PC-9 (cell line): Measurements from ENCODE around the gene MYOM1. TPM values are rescaled to one million over a fixed set of nuclear protein-coding genes. Genes with fewer than 3 reads are reported as not detected.
A peak's percentile ranks its signal among the peaks of the same experiment; 100 is the strongest.

Experiments used
- BruUV-seq: library from RNA; stranded (reverse); fragments of 400-500 nt; replicated peaks from 2 replicates; lab custom pipeline; 2021; lab: Mats Ljungman, UMichigan
- CTCF ChIA-PET: fragments of 300-600 bp; sonication (Branson Sonifier 250); formaldehyde crosslinking; loops from one replicate; lab custom pipeline; 2022; ENCODE audit warnings: antibody characterized with exemption; lab: Charles Lee
- POLR2A ChIA-PET: fragments of 300-600 bp; sonication (Branson Sonifier 250); formaldehyde crosslinking; loops from one replicate; lab custom pipeline; 2022; ENCODE audit warnings: antibody characterized with exemption; ENCODE audit not compliant: unreplicated experiment; lab: Charles Lee
- DNase-seq, 2 experiments: peaks; one replicate each; pipeline versions ENCODE4 v3.0.0 to v3.0.0-alpha.2; 2015 to 2022; ENCODE audit warnings: mixed read lengths in 1 of 2
- H2AFZ ChIP-seq: fragments of 200-600 bp; sonication (generic); 2 replicates; pipeline ENCODE4 v1.8.1; 2017; ENCODE audit warnings: antibody characterized with exemption
- H3F3A ChIP-seq: fragments of 200-600 bp; sonication (generic); 2 replicates; pipeline ENCODE4 v1.8.1; 2017; ENCODE audit warnings: antibody characterized with exemption, mild to moderate bottlenecking, low read depth; ENCODE audit not compliant: insufficient read depth
- H3K27ac ChIP-seq: fragments of 200-600 bp; sonication (generic); 2 replicates; pipeline ENCODE4 v1.6.1; 2016; ENCODE audit warnings: mixed run types
- H3K27me3 ChIP-seq: fragments of 200-600 bp; sonication (generic); 2 replicates; pipeline ENCODE4 v1.6.1; 2016; ENCODE audit warnings: low read depth, mixed run types; ENCODE audit not compliant: insufficient read depth
- H3K36me3 ChIP-seq: fragments of 200-600 bp; sonication (generic); 2 replicates; pipeline ENCODE4 v1.6.1; 2016; ENCODE audit warnings: low read depth, mixed run types
- H3K4me1 ChIP-seq: fragments of 200-600 bp; sonication (generic); replicated peaks from 2 replicates; pipeline ENCODE4 v1.6.1; 2016; ENCODE audit warnings: mixed run types; ENCODE audit not compliant: insufficient read depth
- H3K4me2 ChIP-seq: fragments of 200-600 bp; sonication (generic); 2 replicates; pipeline ENCODE4 v1.6.1; 2017; ENCODE audit warnings: mixed run types
- H3K4me3 ChIP-seq: fragments of 200-600 bp; sonication (generic); 2 replicates; pipeline ENCODE4 v1.6.1; 2016; ENCODE audit warnings: mixed run types
- H3K79me2 ChIP-seq: fragments of 200-600 bp; sonication (generic); 2 replicates; pipeline ENCODE4 v1.6.1; 2017; ENCODE audit warnings: low read depth, mixed run types
- H3K9me2 ChIP-seq: fragments of 200-600 bp; sonication (generic); 2 replicates; pipeline ENCODE4 v1.8.1; 2017; ENCODE audit warnings: mild to moderate bottlenecking; ENCODE audit not compliant: insufficient read depth
- H3K9me3 ChIP-seq: fragments of 200-600 bp; sonication (generic); 2 replicates; pipeline ENCODE4 v1.8.1; 2016; ENCODE audit warnings: low read depth; ENCODE audit not compliant: insufficient read depth
- H4K20me1 ChIP-seq: fragments of 200-600 bp; sonication (generic); 2 replicates; pipeline ENCODE4 v1.8.1; 2017; ENCODE audit not compliant: insufficient read depth
- CTCF ChIP-seq: fragments of 200-600 bp; sonication (generic); conservative IDR thresholded peaks from 2 replicates; pipeline ENCODE4 v1.6.1; 2017; ENCODE audit warnings: mixed run types, antibody characterized with exemption, mild to moderate bottlenecking, moderate library complexity
- EZH2 ChIP-seq: fragments of 200-600 bp; sonication (generic); IDR thresholded peaks from 2 replicates; pipeline ENCODE4 v1.8.0; 2017; ENCODE audit warnings: antibody characterized with exemption, low read depth
- intact Hi-C: fragments of 100-400 bp; cut with micrococcal nuclease; formaldehyde crosslinking; loops from one replicate; pipeline ENCODE4 v1.10.0; 2022; ENCODE audit not compliant: unreplicated experiment
- total RNA-seq: library from RNA; stranded (reverse); gene quantifications from 2 replicates; pipeline ENCODE4 v1.2.3, GENCODE V29; 2021

MYOM1 gene
- total RNA-seq, 1 experiment from 2014 or later, result 1.3 TPM

GRCh38 chr18:3219241-3219630 is 532 bp downstream of the MYOM1 start:
- TF ChIP-seq EZH2 (no peak), CTCF (no peak)
- Histone ChIP-seq H3K27ac (no peak overlapping the region), H3K27me3 (no peaks in the 10 kb centered on the region), H3K9me2 (no peaks in the 10 kb centered on the region), H3K4me2 (no peak overlapping the region), H3K36me3 (no peaks in the 10 kb centered on the region), H3K4me3 (no peak overlapping the region), H4K20me1 (no peaks in the 10 kb centered on the region), H2AFZ (no peak overlapping the region), H3K4me1 (peaks cover 18% of the 10 kb centered on the region), H3K9me3 (no peaks in the 10 kb centered on the region), H3K79me2 (no peaks in the 10 kb centered on the region), H3F3A (no peaks in the 10 kb centered on the region)
- no TSS peak for BruUV-seq
- DNase-seq, result no peak
- ChIA-PET POLR2A (no interaction called here), CTCF (no interaction called here)
- intact Hi-C loops, result no loop called here

- no peaks in the 10 kb centered on the region for H3K9me2 ChIP-seq
- no peaks in the 10 kb centered on the region for H4K20me1 ChIP-seq
- H3K4me3 ChIP-seq, result no peak overlapping the region
- H3K79me2 ChIP-seq, result no peaks in the 10 kb centered on the region
- no peak overlapping the region for H3K27ac ChIP-seq
- H3K4me2 ChIP-seq, result no peak overlapping the region
- no peaks in the 10 kb centered on the region for H3F3A ChIP-seq
- no peak overlapping the region for H2AFZ ChIP-seq
- H3K4me1 ChIP-seq, result peaks cover 18% of the 10 kb centered on the region
- DNase-seq, result no peak
- BruUV-seq, result no TSS peak
- H3K36me3 ChIP-seq, result no peaks in the 10 kb centered on the region
- no peak for TF ChIP-seq CTCF
- no peak for TF ChIP-seq EZH2
- H3K9me3 ChIP-seq, result no peaks in the 10 kb centered on the region
- intact Hi-C loops, result loop anchor here (1.0 kb wide), 1 partner anchor 27 kb away; no protein-coding TSS in a partner anchor
- CTCF ChIA-PET, result no interaction called here
- POLR2A ChIA-PET, result no interaction called here
- no peaks in the 10 kb centered on the region for H3K27me3 ChIP-seq
Observed at GRCh38 chr18:3218819-3219218, 949 bp downstream of the MYOM1 start.

- Histone ChIP-seq H2AFZ (no peak overlapping the region), H3K9me2 (no peaks in the 10 kb centered on the region), H3K79me2 (no peaks in the 10 kb centered on the region), H3K4me1 (peaks cover 18% of the 10 kb centered on the region), H3K4me2 (peak overlapping the region; percentile 8), H3K4me3 (no peak overlapping the region), H4K20me1 (no peaks in the 10 kb centered on the region), H3K27me3 (no peaks in the 10 kb centered on the region), H3F3A (no peaks in the 10 kb centered on the region), H3K9me3 (no peaks in the 10 kb centered on the region), H3K27ac (peak overlapping the region; percentile 45), H3K36me3 (no peaks in the 10 kb centered on the region)
- ChIA-PET POLR2A (interaction anchor here (0.6 to 1.0 kb wide), 2 partner anchors 29 to 165 kb away, joined by 11 to 12 read pairs; partner anchors contain the start of gene MYL12A), CTCF (interaction anchor here (0.8 kb wide), 1 partner anchor 67 kb away, joined by 3 read pairs; no protein-coding TSS in a partner anchor)
- TF ChIP-seq CTCF, result no peak
- TF ChIP-seq EZH2, result no peak
- intact Hi-C loops, result loop anchor here (1.0 kb wide), 1 partner anchor 28 kb away; no protein-coding TSS in a partner anchor
- DNase-seq, result peak; percentile 38 to 87
- BruUV-seq, result no TSS peak
Observed at GRCh38 chr18:3217948-3218647, 1.7 kb downstream of the MYOM1 start.
